ENCODE data around the gene SLC4A1.
"Not testable (repeated sequence)": the region's sequence is repeated elsewhere in the genome, so short reads cannot be mapped to it uniquely, and the experiment has no call there.

SLC4A1 gene

DNA sequence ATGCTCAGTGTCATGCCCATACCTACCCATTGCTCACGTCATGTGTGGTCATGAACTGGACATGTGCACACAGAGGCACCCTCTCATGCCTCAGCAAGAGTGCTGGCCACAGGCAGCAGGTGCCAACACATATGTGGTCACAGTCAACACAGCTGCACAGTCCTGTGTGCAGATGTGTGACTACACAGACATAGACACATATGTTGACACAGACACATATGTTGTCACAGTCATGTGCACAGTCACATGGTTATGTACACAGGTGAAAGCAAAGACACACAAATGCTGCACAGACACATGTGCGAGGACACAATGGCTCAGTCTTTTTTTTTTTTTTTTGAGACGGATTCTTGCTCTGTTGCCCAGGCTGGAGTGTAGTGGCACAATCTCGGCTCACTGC, 11.3 kb downstream of the SLC4A1 start:
- no peak for DNase-seq (ENCODE audit: low read depth)

DNA sequence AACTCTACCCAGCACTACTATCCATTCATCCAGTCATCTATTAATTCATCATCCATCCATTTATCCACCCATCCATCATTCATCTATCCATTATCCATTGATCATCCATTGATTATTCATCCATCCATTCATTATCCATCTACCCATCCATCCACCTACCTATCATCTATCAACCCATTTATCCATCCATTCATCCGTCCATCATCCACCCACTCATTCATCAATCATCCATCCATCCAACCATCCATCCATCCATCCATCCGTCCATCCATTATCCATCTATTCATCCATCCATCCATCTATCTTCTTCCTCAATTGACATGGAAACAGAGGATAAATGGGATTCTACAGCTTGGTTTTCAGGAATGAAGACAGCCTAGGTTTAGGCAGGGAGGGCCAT, 12.0 kb downstream of the SLC4A1 start:
- no peak for DNase-seq (ENCODE audit: low read depth)

DNA sequence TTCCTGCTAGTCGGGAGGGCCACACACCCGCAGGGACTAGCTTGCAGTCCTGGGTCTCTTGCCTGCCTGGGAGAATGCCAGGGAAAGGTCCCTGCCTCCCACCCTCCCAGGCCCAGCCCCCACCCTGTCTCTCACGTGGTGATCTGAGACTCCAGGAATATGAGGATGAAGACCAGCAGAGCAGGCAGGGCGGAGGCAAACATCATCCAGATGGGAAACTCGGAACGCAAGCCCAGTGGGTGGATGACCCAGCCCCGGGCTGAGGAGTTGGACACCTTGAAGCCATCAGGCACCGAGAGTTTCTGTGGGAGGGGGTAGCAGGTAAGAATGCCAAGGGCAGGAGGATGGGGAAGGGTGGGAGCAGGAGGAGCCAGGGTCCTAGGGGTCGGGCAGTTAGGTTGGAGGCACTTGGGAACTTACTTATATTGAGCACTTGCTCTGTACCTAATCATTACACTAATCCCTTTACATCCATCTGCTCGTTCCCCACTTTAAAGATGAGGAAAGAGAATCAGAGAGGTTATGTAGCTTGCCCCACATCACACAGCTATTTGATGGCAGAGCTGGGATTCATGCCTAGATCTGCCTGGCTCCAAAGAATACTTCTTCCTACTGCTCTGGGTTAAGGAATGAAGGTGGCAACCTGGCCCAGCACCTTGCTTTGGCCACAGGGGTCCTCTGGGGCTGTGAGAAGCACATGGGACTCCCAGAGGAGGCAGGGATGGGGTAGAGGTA, 13.4 kb downstream of the SLC4A1 start:
- no peak for DNase-seq (ENCODE audit: low read depth)

DNA sequence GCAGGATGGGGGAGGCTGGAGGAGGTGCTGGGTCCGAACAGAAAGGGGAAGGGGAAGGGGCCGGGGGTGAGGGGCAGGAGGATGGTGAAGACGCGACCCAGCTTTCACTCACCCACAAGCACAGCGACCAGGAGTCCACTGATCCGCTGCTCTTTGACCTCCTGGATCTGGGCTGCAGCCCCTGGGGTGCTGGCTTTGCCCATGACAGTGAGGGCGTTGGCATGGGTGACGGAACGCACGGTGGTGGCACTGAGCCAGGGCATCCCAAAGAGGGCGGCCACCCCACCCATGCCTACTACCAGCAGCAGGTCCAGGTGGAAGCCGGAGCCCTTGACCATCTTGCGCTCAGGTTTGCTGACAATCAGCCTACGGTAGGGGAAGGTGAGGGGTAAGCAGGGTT, 14.9 kb downstream of the SLC4A1 start:
- no peak for DNase-seq (ENCODE audit: low read depth)

DNA sequence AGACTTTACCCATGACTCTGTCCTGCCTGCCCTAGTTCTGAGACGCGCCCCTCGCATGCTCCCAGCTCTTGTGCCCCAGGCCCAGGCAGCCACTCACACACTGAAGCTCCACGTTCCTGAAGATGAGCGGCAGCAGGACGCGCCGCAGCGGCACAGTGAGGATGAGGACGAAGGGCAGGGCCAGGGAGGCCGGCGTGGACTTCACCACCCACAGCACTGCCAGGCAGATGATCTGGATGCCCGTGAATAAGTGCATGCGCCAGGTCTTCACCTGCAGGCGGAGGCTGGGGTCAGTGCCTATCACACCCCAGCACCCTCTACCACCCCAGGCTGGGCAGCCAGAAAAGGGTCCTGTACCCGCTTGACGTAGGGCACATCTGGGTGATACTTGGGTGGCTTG, 16.9 kb downstream of the SLC4A1 start:
- DNase-seq (ENCODE audit: low read depth): no peak

DNA sequence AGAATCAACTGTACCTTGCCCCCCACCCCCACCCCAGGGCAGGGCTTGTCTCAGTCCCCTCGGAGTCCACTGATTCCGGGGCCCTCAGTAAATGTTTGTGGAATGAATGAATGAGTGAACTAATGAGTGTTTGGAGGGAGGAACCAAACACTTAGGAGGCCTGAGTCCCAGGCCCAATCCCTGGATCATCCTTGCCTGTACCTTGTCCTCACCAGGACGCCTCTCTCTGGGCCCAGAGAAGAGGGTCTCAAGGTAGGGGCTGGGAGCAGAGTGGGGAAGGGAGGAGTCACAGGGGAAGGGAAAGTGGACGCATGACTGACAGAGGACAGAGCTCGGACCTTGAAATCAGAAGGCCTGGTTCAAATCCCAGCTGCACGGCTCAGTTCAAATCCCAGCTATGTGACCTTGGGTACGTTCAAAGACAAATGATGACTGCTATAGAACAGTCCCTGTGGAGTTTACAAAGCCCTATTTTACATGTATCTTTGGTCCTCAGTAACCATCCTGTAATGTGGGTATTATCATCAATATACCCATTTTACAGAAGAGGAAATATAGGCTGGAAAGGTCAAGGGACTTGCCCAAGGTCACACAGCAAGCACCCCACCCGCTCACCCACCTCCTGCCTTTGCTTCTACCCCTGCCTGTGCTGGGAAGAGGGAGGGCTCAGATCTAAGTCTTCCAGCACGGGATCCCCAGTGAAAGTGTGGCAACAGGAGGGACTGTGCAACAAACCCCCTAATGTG, 18.3 kb downstream of the SLC4A1 start:
- no peak for DNase-seq (ENCODE audit: low read depth)

DNA sequence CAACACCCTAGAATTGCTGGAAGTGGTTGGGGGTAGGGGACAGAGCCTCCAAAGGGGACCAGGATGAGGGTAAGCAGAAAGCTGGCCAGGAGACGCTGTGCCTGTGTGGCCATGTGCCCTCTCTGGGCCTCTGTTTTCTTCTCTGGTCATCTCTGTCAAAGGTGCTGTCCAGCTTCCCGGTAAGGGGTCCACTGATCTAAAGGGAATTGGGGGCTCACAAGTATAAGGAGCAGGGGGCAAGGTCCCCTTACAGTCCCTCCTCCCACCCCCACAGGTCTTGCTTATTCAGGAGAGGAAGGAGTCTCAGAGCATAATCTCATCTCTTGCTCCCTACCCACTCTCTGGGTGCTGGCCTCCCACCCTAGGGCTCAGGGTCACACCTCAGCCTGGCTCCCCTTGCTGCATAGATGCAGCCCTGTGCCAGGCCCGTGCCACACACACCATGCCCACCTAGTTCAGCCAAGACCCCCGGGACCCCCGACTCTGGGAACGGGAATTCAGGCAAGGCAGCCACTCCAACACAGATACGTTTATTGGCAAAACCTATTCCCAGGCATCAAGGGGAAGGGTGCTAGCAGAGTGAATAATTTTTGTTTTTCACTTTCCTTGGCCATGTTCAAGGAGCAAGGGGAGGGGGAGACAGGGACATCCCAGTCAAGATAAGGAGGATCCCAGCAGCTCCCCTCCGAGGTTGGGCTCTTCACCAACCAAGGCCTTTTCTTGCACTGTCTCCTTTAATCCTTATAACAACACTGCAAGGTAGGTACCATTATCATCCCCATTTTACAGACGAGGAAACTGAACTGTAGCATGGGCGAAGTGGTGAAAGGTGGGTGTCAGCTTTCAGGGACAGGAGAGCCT, 19.8 kb downstream of the SLC4A1 start:
- DNase-seq (ENCODE audit: low read depth): no peak

DNA sequence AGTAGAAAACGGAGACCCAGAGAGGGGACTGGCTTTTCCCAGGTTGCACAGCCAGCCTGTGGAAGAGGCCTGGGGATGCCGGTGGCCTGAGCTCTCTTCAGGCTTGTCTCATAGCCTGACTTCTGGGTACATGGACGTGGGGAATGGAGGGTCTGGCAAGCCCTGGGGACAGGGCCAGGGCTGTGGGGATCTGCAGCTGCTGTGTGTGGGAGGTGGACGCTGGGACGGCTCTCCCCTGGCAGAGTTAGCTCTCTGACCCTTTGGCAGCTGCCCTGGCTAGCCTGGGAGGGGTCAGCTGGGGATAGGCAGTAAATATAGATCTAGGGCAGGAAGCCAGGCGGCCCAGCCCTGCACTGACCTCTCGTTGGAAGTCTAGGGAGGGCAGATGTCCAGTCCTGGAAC, 20.5 kb downstream of the SLC4A1 start:
- DNase-seq (ENCODE audit: low read depth): no peak

DNA sequence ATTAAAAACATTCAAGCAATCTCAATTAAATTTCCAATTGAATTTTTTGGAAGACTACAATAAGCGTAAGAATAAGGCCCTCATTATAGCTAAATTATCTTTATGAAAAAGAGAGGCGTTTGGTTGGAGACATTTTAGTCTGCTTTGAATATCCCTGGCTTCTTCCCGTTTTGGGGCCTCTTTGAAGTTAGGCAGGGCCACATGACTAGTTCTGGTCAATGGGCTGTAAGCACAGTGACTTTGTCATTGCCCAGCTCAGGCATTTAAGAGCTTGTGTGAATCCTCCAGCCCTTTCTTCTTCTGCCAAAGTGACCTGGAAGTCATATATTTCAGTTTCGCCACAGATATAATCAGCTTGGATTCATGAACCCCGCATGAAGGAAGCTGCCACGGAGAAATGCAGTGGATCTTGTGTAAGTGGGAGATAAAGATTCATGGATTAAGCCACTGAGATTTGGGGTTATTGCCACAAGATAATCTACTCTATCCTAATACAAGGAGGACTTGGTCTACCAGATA, 26.8 kb downstream of the SLC4A1 start:
- DNase-seq (ENCODE audit: low read depth): no peak

DNA sequence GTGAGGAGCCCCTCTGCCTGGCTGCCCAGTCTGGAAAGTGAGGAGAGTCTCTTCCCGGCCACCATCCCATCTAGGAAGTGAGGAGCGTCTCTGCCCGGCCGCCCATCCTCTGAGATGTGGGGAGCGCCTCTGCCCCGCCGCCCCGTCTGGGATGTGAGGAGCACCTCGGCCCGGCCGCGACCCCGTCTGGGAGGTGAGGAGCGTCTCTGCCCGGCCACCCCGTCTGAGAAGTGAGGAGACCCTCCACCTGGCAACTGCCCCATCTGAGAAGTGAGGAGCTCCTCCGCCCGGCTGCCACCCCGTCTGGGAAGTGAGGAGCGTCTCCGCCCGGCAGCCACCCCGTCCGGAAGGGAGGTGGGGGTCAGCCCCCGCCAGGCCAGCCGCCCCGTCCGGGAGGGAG, 30.0 kb downstream of the SLC4A1 start:
- not testable (repeated sequence) for DNase-seq (ENCODE audit: low read depth)

DNA sequence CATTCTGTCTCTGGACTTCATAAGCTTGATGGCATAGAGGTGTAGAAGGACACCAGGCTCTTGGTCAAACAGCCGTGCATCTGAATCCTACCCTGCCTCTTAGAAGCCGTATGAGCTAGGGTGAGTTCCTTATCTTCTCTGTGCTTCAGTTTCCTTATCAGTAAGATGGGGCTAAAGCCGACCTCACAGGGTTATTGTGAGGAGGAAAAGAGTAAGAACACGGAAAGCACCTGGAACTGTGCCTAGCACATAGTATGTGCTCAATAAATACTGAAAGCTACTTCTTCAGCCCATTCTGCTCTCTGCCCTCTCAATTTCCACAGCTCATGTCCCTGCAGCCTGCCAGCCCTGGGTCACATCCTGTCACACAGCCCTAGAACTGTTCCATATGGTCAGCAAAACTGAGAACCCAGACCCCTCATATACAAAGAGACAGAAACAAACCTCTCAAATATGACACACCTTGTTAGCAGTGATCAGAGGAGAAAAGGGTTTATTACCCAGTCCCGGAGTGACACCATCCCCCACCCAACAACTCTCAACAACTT, 31.4 kb downstream of the SLC4A1 start:
- DNase-seq (ENCODE audit: low read depth): no peak

DNA sequence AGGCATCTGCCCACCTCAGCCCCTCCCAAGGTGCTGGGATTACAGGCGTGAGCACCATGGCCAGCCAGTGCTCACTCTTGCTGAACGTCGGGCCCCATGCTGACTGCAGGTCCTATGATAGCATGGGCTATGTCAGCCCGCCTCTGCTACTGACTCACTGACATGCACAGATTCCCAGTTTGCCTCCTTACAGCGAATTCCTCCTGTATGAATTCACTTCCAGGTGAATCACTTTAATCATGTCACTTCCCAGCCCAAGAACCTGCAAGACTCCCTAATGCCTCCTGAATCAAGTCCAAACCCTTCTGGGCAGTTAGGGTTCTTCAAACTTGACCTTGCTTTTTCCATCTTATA, 32.4 kb downstream of the SLC4A1 start:
- DNase-seq (ENCODE audit: low read depth): no peak

DNA sequence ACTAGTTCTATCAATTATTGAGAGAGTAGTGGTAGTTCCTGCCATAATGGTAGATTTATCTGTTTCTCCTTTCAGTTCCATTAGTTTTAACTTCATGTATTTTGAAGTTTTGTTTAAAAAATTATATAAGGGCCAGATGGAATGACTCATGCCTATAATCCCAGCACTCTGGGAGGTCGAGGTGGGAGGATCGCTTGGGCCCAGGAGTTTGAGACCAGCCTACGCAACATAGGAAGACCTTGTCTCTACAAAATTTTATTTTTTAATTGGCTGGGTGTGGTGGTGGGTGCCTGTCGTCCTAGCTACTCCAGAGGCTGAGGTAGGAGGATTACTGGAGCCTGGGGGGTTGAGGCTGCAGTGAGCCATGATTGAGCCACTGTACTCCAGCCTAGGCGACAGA, 34.4 kb downstream of the SLC4A1 start:
- DNase-seq (ENCODE audit: low read depth): no peak

DNA sequence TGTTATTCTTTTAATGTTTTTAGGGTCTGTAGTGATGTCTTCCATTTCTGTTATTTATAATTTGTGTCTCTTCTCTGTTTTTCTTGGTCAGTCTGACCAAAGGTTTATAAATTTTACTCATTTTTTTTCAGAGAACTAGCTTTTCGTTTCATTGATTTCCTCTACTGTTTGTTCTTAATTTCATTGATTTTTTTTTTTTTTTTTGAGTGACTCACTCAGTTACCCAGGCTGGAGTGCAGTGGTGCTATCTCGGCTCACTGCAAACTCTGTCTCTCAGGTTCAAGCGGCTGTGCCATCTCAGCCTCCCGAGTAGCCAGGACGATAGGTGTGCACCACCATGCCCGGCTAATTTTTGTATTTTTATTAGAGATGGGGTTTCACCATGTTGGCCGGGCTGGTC, 35.9 kb downstream of the SLC4A1 start:
- DNase-seq (ENCODE audit: low read depth): no peak

DNA sequence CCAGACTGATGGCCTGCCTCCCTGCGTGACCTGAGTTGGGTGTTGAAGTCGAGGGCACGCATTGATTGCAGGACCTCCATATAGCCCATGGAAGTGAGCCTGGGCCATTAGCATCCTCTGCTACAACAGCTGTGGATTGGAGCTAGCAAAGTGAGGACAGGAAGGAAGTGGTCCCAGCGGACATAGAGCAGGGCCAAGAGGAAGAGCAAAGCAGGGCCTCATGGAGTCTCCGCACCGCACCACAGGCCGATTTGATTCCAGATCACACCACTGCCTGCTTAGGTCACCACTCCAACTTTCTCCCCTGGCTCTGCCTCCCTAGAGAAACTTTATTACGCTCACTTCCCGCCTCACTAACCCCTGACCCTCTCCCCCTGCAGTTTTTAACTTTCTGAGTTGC, 37.8 kb downstream of the SLC4A1 start:
- no peak for DNase-seq (ENCODE audit: low read depth)

DNA sequence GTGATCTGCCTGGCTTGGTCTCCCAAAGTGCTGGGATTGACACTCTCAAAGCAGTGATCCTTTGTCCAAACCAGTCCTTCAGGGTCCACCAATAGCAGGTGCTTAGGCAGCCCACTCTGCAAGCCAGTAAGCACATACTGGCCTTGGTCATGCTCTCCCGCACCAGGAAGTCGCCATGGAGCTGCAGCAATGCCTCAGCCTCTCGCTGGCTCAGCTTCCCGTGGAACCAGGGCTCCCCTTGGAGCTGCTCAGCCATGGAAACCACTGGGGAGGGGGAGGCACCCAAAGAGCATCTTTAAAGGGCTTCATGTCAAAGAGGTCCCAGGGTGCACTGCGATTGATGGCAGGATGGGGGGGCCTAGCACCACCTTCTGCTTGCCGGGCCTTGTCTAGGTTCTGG, 38.8 kb downstream of the SLC4A1 start:
- no peak for DNase-seq (ENCODE audit: low read depth)

DNA sequence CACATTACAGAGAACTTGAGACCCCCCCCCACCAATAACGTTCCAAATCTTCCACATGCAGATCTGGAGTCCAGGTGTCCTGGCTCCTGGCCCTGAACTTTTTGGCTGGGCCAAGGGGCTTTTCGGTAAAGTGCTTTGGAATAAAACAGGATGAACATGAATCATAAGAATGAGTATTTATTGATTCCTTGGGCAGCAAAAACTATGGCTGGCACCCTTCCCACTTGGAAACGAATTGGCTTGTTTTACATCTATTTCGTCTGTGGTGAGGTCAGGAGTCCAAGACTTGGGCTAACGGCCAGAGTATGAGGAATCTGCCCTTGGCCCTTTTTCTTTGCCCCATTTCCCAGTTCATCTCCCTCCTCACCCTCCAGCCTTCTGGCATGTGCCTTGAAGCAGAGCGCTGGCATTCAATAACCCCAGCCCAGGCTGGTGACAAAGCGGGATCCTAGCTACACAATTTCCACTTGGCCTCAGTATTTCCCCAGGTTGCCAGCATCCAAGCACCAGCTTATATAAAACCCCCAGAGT, 44.3 kb downstream of the SLC4A1 start:
- no peak for DNase-seq (ENCODE audit: low read depth)

DNA sequence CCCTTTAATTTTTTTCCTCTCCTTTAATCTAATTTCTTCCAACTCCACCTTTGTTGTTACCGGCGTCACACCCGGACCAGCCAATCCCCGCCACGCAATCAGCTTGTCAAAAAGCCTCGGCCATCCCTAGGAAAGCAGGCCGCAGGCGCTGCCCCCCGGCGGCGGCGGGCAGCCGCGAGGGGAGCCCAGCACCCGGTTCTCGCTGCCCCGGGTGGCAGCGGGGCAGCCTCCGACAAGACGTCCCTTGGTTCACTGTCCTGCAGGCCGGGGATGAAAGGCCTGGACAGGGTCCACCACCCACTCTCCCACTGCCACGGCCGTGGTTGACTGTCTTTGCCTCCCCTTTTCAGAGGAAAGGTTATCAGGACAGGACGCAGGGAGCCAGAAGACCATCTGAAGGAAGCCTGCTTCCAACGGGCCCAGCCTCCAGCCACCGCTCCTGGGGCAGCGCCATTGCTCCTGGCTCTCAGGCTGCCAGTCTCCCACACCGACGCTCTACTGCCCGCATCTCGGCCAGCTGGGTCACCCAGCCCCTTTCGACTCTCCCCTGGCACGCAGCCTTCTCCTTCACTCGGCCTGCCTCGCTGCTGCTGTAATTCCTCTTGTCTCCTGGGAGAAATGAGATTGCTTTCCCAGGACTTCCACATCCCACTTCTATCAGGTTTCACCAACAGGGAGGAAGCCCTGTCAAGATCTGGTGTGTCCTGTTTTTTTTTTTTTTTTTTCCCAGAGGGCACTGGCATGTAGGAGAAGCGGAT, 45.6 kb downstream of the SLC4A1 start:
- peak; percentile 41 for DNase-seq (ENCODE audit: low read depth)

DNA sequence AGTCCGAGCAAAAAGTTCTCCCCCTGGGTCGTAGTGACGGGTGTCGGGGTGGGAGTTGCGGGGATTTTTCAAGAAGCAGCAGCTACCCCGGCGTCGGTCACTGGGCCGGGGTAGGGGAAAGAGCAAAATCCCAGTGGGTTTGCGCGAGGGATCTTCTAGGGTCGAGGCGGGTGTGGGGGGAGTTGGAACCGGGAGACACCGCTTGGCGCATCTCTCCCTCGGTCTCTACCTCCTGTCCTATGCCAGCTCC, 46.1 kb downstream of the SLC4A1 start:
- no peak for DNase-seq (ENCODE audit: low read depth)

DNA sequence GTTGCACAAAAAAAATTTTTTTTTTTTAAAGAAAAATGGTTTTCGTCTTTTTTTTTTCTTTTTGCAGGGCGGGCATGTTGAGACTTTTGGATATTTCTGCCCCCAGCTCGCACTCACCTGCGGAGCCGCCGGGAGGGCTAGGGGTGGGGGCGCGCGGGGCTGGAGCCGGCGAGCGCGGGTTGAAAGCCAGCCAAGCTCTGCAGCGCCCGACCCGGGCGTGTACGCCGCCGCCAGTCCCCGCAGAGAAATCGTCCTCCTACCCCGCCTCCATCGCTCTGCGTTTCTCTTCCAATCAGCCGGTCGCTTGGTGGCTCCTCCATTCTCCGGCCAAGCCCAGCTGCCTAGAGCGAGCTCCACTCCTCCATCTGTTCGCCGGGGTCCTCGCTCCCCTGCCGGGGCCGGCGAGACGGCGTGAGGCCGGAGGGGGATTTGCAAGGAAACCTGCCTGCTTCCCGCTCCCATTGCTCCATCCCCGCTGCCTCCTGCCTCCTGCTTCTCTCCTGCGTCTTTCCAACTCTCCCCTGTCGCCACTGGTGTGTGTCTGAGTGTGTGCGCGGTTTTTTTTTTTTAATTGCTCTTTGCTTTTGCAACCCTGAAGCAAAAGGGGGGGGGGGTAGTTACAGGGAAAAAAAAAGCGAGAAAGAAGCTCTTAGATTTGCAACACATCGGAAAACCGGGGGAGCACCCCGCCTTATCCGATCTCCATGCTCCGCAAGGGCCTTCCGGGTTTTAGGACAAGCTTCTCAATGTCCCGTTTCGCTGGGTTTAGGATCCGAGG, 46.7 kb downstream of the SLC4A1 start:
- DNase-seq (ENCODE audit: low read depth): peak; percentile 57

All from T-helper 22 cell (primary cell).